SK-N-MC (cell line): ENCODE measurements around the gene TTC28.

ENCODE experiments used
- EZH2 ChIP-seq: fragments of 200-600 bp; sonication (generic); IDR thresholded peaks from one replicate; pipeline ENCODE4 v1.6.1; 2017; ENCODE audit warnings: antibody characterized with exemption
- POLR2AphosphoS5 ChIP-seq: IDR thresholded peaks from 2 replicates; pipeline ENCODE4 v1.6.1; 2012; ENCODE audit warnings: mild to moderate bottlenecking, low read depth, low read length, borderline replicate concordance

GRCh38 chr22:28075358-28075981 lies 604.2 kb downstream of the TTC28 start:
- no peak for TF ChIP-seq POLR2AphosphoS5
- no peak for TF ChIP-seq EZH2
